HFFc6 (cell line): ENCODE data around the gene PEX10. TPM values are rescaled to one million over a fixed set of nuclear protein-coding genes. Genes with fewer than 3 reads are reported as not detected.

ENCODE experiments used
- DNase-seq: peaks from one replicate; pipeline ENCODE4 v3.0.0-alpha.2; 2018
- H3K27ac Mint-ChIP-seq: 2 replicates; pipeline ENCODE4 v1.8.0; 2020; ENCODE audit warnings: mild to moderate bottlenecking, mixed read lengths
- H3K27me3 Mint-ChIP-seq: 2 replicates; pipeline ENCODE4 v1.8.0; 2021; ENCODE audit warnings: mild to moderate bottlenecking, moderate library complexity, mixed read lengths; ENCODE audit not compliant: insufficient read depth
- H3K36me3 Mint-ChIP-seq: 2 replicates; pipeline ENCODE4 v1.8.0; 2021; ENCODE audit warnings: low read depth, mixed read lengths
- H3K4me1 Mint-ChIP-seq: 2 replicates; pipeline ENCODE4 v1.8.0; 2020; ENCODE audit warnings: low read depth, mixed read lengths
- H3K4me3 Mint-ChIP-seq: 2 replicates; pipeline ENCODE4 v1.8.0; 2020; ENCODE audit warnings: mild to moderate bottlenecking, moderate library complexity, mixed read lengths
- H3K9me3 Mint-ChIP-seq: 2 replicates; pipeline ENCODE4 v1.8.0; 2020; ENCODE audit warnings: mild to moderate bottlenecking, mixed read lengths
- CTCF ChIP-seq: fragments of 200-600 bp; sonication (generic); IDR thresholded peaks from 2 replicates; pipeline ENCODE4 v1.5.0; 2021; ENCODE audit warnings: antibody characterized with exemption, mild to moderate bottlenecking
- total RNA-seq, 6 experiments: library from RNA; stranded (reverse); fragmentation: NEBNext Ultra II Directional; extraction: Animal tissue kit (Norgen Biotek cat#: 25700); gene quantifications; 2 replicates in 1 of 6; 3 replicates in 5 of 6; pipeline ENCODE4 v1.2.3, GENCODE V29; 2021

Gene PEX10
- total RNA-seq, 6 experiments from 2014 or later, result 25.4 to 29.8 (median 26.4) TPM

- no peak overlapping the region for H3K4me3 Mint-ChIP-seq
- peaks cover 7% of the 10 kb centered on the region; the same call in 1 of the 2 replicates for H3K36me3 Mint-ChIP-seq
- no peak for TF ChIP-seq CTCF
- H3K27ac Mint-ChIP-seq, result no peak overlapping the region
- H3K27me3 Mint-ChIP-seq, result no peaks in the 10 kb centered on the region; the same call in 1 of the 2 replicates
- H3K9me3 Mint-ChIP-seq, result peaks cover 8% of the 10 kb centered on the region
- H3K4me1 Mint-ChIP-seq, result no peaks in the 10 kb centered on the region
- DNase-seq, result no peak
Measured at GRCh38 chr1:2368053-2368744, 44.2 kb downstream of the PEX10 start.

GRCh38 chr1:2363847-2364513 is 48.4 kb downstream of the PEX10 start:
- Mint-ChIP-seq H3K27ac (no peak overlapping the region), H3K9me3 (peaks cover 15% of the 10 kb centered on the region), H3K36me3 (peaks cover 13% of the 10 kb centered on the region), H3K4me3 (no peak overlapping the region), H3K27me3 (no peaks in the 10 kb centered on the region; the same call in none of the 2 replicates), H3K4me1 (peaks cover 13% of the 10 kb centered on the region)
- no peak for DNase-seq
- no peak for TF ChIP-seq CTCF

GRCh38 chr1:2360588-2361364 is 51.6 kb downstream of the PEX10 start:
- Mint-ChIP-seq H3K9me3 (peaks cover 15% of the 10 kb centered on the region), H3K27ac (no peak overlapping the region), H3K36me3 (peaks cover 13% of the 10 kb centered on the region), H3K4me1 (peaks cover 13% of the 10 kb centered on the region), H3K4me3 (no peak overlapping the region), H3K27me3 (no peaks in the 10 kb centered on the region; the same call in none of the 2 replicates)
- no peak for TF ChIP-seq CTCF
- DNase-seq, result no peak

GRCh38 chr1:2358651-2359640 is 53.4 kb downstream of the PEX10 start:
- no peak overlapping the region for H3K27ac Mint-ChIP-seq

More at GRCh38 chr1:2358651-2359640, 53.4 kb downstream of the PEX10 start:
- peaks cover 13% of the 10 kb centered on the region for H3K4me1 Mint-ChIP-seq
- peaks cover 1% of the 10 kb centered on the region for H3K27me3 Mint-ChIP-seq
- H3K4me3 Mint-ChIP-seq, result no peak overlapping the region
- DNase-seq, result no peak
- no peak for TF ChIP-seq CTCF
- H3K36me3 Mint-ChIP-seq, result peaks cover 11% of the 10 kb centered on the region
- H3K9me3 Mint-ChIP-seq, result peaks cover 12% of the 10 kb centered on the region
